ENCODE measurements around the gene TMEM259.

Gene TMEM259

DNA sequence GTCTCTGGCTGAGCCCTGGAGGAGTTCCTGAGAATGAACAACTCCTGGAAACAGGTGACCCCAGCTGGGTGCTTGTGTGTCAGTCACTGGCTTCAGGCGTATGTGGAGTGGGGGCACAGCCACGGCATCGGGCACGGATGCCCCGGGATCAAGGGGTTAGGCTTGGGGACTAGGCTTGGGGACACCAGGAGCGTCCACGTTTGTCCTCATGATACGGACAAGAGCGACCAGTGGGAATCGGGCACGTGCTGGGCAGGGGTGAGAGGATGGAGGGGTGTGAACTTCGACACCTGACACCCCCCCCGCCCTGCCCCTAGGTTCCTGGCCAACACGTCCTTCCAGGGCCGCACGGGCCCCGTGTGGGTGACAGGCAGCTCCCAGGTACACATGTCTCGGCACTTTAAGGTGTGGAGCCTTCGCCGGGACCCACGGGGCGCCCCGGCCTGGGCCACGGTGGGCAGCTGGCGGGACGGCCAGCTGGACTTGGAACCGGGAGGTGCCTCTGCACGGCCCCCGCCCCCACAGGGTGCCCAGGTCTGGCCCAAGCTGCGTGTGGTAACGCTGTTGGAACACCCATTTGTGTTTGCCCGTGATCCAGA is 16.6 kb downstream of the TMEM259 start:
- no peak overlapping the region for H3K4me3 ChIP-seq (ENCODE audit: low read depth, low read length)
- no peak for DNase-seq (ENCODE audit: low read depth)
- TF ChIP-seq CTCF (IDR thresholded peaks at IDR 0.05; ENCODE audit: insufficient read depth, low read depth, low read length, missing control alignments), result no peak

DNA sequence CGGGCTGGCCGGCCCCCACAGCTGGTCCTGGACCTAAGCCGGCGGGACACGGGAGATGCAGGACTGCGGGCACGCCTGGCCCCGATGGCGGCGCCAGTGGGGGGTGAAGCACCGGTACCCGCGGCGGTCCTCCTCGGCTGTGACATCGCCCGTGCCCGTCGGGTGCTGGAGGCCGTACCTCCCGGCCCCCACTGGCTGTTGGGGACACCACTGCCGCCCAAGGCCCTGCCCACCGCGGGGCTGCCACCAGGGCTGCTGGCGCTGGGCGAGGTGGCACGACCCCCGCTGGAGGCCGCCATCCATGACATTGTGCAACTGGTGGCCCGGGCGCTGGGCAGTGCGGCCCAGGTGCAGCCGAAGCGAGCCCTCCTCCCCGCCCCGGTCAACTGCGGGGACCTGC is 17.6 kb downstream of the TMEM259 start:
- no peak overlapping the region for H3K4me3 ChIP-seq (ENCODE audit: low read depth, low read length)
- TF ChIP-seq CTCF (IDR thresholded peaks at IDR 0.05; ENCODE audit: insufficient read depth, low read depth, low read length, missing control alignments), result no peak
- DNase-seq (ENCODE audit: low read depth), result no peak

GRCh38 chr19:1002600-1002999 is 18.3 kb downstream of the TMEM259 start:
- no peak for DNase-seq (ENCODE audit: low read depth)
- TF ChIP-seq CTCF (IDR thresholded peaks at IDR 0.05; ENCODE audit: insufficient read depth, low read depth, low read length, missing control alignments), result no peak
- H3K4me3 ChIP-seq (ENCODE audit: low read depth, low read length), result no peak overlapping the region

DNA sequence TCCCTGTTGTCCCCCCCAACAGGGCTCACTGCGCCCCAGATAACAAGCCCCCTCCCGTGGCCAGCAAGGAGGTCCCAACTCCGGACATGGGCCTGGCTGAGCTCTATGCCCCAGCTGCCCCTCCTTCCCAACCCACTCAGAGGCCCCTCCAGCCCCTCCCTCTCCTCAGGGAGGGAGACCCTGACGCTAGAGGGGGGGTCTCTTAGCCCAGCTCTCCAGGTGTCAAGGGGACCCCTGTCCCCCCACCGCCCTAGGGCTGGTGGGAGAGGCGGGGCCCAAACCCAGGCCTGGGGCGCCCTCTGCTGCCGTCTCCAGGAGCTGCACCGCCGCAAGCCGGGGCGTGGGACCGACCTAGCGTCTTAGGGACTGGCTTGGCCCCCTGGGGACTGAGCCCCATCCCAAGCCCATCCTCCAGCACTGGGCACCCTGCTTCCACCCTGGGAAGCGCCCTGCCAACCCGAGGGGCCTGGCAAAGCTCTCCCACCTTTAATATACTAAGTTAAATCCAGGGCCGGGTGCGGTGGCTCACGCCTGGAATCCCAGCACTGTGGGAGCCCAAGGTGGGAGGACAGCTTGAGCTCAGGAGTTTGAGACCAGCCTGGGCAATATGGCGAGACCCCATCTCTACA is 19.3 kb downstream of the TMEM259 start:
- DNase-seq (ENCODE audit: low read depth), result peak; percentile 63
- no peak overlapping the region for H3K4me3 ChIP-seq (ENCODE audit: low read depth, low read length)
- TF ChIP-seq CTCF (IDR thresholded peaks at IDR 0.05; ENCODE audit: insufficient read depth, low read depth, low read length, missing control alignments), result peak; percentile 88

DNA sequence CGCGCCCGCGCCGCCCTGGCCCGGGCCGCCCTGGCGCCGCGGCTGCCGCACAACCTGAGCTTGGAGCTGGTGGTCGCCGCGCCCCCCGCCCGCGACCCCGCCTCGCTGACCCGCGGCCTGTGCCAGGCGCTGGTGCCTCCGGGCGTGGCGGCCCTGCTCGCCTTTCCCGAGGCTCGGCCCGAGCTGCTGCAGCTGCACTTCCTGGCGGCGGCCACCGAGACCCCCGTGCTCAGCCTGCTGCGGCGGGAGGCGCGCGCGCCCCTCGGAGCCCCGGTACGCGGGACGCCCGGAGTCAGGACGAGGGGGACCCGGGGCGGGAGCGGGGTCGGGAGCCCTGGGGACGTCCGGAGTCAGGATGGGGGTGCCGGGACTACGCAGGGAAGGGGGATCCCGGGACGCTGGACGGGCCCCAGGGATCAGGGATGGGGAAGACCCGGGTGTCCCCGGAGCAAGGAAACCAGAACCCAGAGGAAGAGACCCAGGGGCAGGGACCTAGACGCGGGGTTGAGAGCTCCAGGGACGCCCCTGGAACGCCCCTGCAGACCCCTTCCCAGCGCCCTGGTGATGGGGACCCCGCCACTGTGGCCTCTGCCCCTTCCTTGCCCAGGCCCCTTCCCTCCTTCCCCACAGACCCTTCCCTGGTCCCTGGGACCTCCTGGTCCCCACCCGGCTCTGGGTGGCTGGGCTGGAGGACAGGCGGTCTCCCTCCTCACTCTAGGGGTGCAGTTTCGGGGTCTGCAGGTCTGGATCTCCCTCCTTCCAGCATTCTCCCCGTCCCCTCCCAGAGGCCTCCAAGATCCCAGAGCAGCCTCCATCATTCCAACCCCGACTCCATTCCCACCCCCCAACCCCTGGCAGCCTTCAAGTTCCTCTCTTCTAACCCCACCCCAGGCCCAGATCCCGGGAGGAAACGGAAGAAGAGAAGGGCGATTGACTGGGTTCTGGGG is 20.1 kb downstream of the TMEM259 start:
- no peak overlapping the region for H3K4me3 ChIP-seq (ENCODE audit: low read depth, low read length)
- DNase-seq (ENCODE audit: low read depth), result no peak
- TF ChIP-seq CTCF (IDR thresholded peaks at IDR 0.05; ENCODE audit: insufficient read depth, low read depth, low read length, missing control alignments), result no peak

DNA sequence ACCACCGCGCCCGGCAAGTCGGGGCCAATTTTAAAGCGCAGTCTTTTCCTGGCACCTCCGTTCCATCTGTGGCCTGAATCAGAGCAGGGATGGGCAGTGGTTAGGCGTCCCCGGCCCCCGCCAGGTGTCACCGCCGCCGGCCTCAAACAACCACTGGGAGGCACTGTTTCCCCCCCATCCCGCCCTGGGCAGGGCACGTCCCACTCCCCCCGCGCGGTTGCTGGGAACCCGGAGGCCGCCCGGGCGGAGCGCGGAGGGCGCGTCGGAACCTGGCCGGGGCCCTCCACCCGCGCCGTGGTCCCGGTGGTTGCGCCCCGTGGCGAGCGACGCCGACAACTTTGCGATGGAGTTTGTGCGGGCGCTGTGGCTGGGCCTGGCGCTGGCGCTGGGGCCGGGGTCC is 20.8 kb downstream of the TMEM259 start, which contains the start of gene GRIN3B:
Gene GRIN3B, plus strand, starts transcription at position 325 of the 400 bp plus-strand sequence. Its CDS starts 19 bp downstream, at position 344.
- peak; percentile 56 for TF ChIP-seq CTCF (IDR thresholded peaks at IDR 0.05; ENCODE audit: insufficient read depth, low read depth, low read length, missing control alignments)
- peak; percentile 62 for DNase-seq (ENCODE audit: low read depth)
- H3K4me3 ChIP-seq (ENCODE audit: low read depth, low read length), result no peak within 1 kb of the TSS
